ENCODE results near the gene INSL6. TPM values are rescaled to one million over a fixed set of nuclear protein-coding genes. Genes with fewer than 3 reads are reported as not detected.

The INSL6 gene
- 0.47 TPM for total RNA-seq
- not detected for polyA plus RNA-seq (ENCODE audit: insufficient read depth, low read depth, low replicate concordance)
- long read RNA-seq, donor 1 = 0 reads
- long read RNA-seq, donor 2 = 0 reads
- long read RNA-seq, donor 3 = 0 reads
- long read RNA-seq, donor 4 = 0 reads
- long read RNA-seq, donor 5 = 0 reads
- long read RNA-seq, donor 6 = 0 reads
- long read RNA-seq, donor 7, partial matches to known transcripts = 0 of 2 reads
- long read RNA-seq, donor 7, other reads (novel, unspliced or antisense) = 2 of 2 reads
- long read RNA-seq, donor 8 = 0 reads
- long read RNA-seq, donor 9 = 0 reads
- long read RNA-seq, donor 10 = 0 reads

- no peak for TF ChIP-seq CTCF (IDR thresholded peaks at IDR 0.05; ENCODE audit: borderline replicate concordance, extremely low read depth, insufficient read depth)
- Histone ChIP-seq H3K4me1 (ENCODE audit: control insufficient read depth in 2 of 3, insufficient read depth in 2 of 3, low read depth in 1 of 3, low read length in 3 of 3) (no peaks in the 10 kb centered on the region), H3K9ac (ENCODE audit: low read length in 3 of 3) (no peak within 1 kb of the TSS), H3K27ac (ENCODE audit: low read depth in 2 of 2, low read length in 2 of 2) (no peak within 1 kb of the TSS), H3K27me3 (ENCODE audit: control insufficient read depth, insufficient read depth, low read length) (no peaks in the 10 kb centered on the region), H3K4me3 (ENCODE audit: low read length in 3 of 3) (no peak within 1 kb of the TSS), H3K36me3 (ENCODE audit: control insufficient read depth in 2 of 3, insufficient read depth in 3 of 3, low read length in 3 of 3) (no peaks in the 10 kb centered on the region), H3K9me3 (ENCODE audit: control insufficient read depth in 2 of 3, insufficient read depth in 1 of 3, low read length in 3 of 3) (no peaks in the 10 kb centered on the region)
- intact Hi-C loops (cut with DNase I) = no loop called here
- FAIRE-seq (no peak), DNase-seq (no peak)
These were observed at the start of gene INSL6 for GRCh38 chr9:5185220-5185840. INSL6 (minus strand) TSS chr9:5185639; CDS start chr9:5185602, 37 bp downstream.

- Histone ChIP-seq H3K36me3 (ENCODE audit: control insufficient read depth in 2 of 3, insufficient read depth in 3 of 3, low read length in 3 of 3) (no peaks in the 10 kb centered on the region), H3K9me3 (ENCODE audit: control insufficient read depth in 2 of 3, insufficient read depth in 1 of 3, low read length in 3 of 3) (no peaks in the 10 kb centered on the region), H3K9ac (ENCODE audit: low read length in 3 of 3) (no peak within 1 kb of the TSS), H3K4me1 (ENCODE audit: control insufficient read depth in 2 of 3, insufficient read depth in 2 of 3, low read depth in 1 of 3, low read length in 3 of 3) (no peaks in the 10 kb centered on the region), H3K27me3 (ENCODE audit: control insufficient read depth, insufficient read depth, low read length) (no peaks in the 10 kb centered on the region), H3K4me3 (ENCODE audit: low read length in 3 of 3) (no peak within 1 kb of the TSS), H3K27ac (ENCODE audit: low read depth in 2 of 2, low read length in 2 of 2) (no peak within 1 kb of the TSS)
- FAIRE-seq (no peak), DNase-seq (no peak)
- intact Hi-C loops (cut with DNase I) = no loop called here
- no peak for TF ChIP-seq CTCF (IDR thresholded peaks at IDR 0.05; ENCODE audit: borderline replicate concordance, extremely low read depth, insufficient read depth)
These were observed 45.8 kb upstream of the INSL6 start, which contains the start of gene INSL4 for GRCh38 chr9:5231212-5231611. INSL4 (plus strand) TSS chr9:5231419; CDS start chr9:5231524, 105 bp downstream.

GRCh38 chr9:5230554-5230953, 45.1 kb upstream of the INSL6 start:
- no peaks in the 10 kb centered on the region for H3K9me3 ChIP-seq (ENCODE audit: control insufficient read depth in 2 of 3, insufficient read depth in 1 of 3, low read length in 3 of 3)
- H3K27me3 ChIP-seq (ENCODE audit: control insufficient read depth, insufficient read depth, low read length) = no peaks in the 10 kb centered on the region
- no peaks in the 10 kb centered on the region for H3K36me3 ChIP-seq (ENCODE audit: control insufficient read depth in 2 of 3, insufficient read depth in 3 of 3, low read length in 3 of 3)
- TF ChIP-seq CTCF (IDR thresholded peaks at IDR 0.05; ENCODE audit: borderline replicate concordance, extremely low read depth, insufficient read depth) = no peak
- FAIRE-seq (no peak), DNase-seq (no peak)
- H3K9ac ChIP-seq (ENCODE audit: low read length in 3 of 3) = no peak overlapping the region
- intact Hi-C loops (cut with DNase I) = no loop called here
- no peaks in the 10 kb centered on the region for H3K4me1 ChIP-seq (ENCODE audit: control insufficient read depth in 2 of 3, insufficient read depth in 2 of 3, low read depth in 1 of 3, low read length in 3 of 3)
- no peak overlapping the region for H3K4me3 ChIP-seq (ENCODE audit: low read length in 3 of 3)
- H3K27ac ChIP-seq (ENCODE audit: low read depth in 2 of 2, low read length in 2 of 2) = no peak overlapping the region

Data from kidney (tissue), 22 donors.